Hematopoietic multipotent progenitor cell treated with erythropoietin and hydrocortisone succinate and interleukin-3 and kit ligand, for 8 days (in vitro differentiated cells): ENCODE measurements around the gene GEMIN2.
"Not testable (repeated sequence)": the region's sequence is repeated elsewhere in the genome, so short reads cannot be mapped to it uniquely, and the experiment has no call there.

Source experiments
- DNase-seq: peaks from one replicate; pipeline ENCODE4 v3.0.0-alpha.2; 2015

The GEMIN2 gene

DNA sequence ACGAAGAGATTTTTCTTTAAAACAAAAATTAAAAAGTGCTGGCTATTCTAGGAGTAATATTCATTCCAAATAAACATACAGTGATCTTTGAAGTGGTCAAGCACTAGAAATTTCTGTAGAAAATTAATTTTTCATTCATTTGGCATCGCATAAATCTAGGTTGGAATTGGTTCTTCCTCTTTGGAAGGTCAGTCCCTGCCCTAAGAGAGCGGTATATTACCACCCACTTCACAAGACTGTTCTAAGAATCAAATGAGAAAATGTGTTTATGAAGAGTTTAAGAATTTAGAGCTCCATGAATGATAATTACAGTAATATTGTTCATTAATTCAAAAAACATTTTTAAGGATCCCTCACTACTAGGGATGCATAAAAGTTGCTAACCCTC, 444 bp upstream of the GEMIN2 start:
- no peak for DNase-seq

GRCh38 chr14:39122330-39123138, 8.4 kb downstream of the GEMIN2 start:
- no peak for DNase-seq

DNA sequence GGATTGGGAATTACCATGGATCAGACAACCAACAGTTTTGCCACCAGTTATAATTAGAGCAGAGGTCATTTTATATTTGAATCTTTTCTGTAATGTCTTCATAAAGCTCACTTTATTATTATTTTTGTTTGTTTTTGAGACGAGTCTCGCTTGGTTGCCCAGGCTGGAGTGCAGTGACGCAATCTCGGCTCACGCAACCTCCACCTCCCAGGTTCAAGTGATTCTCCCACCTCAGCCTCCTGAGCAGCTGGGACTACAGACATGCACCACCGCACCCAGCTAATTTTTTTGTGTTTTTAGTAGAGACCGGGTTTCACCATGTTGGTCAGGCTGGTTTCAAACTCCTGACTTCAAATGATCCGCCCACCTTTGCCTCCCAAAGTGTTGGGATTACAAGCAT, 23.7 kb downstream of the GEMIN2 start:
- DNase-seq: not testable (repeated sequence)

- peak; percentile 30 for DNase-seq
These were observed 24.3 kb downstream of the GEMIN2 start for GRCh38 chr14:39138440-39138839.

DNA sequence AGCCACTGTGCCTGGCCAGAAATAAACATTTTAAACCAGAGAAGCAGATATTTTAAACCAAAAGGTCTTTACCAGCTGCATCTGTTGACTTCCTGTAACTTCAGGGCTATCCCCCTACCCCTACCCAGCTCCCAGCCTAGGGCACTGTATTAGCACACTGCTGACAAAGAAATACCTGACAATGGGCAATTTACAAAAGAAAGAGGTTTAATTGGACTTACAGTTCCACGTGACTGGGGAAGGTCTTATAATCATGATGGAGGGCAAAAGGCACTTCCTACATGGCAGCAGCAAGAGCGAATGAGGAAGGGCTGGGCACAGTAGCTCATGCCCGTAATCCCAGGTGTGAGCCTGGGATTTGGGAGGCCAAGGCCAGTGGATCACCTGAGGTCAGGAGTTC, 26.0 kb downstream of the GEMIN2 start:
- DNase-seq: no peak

DNA sequence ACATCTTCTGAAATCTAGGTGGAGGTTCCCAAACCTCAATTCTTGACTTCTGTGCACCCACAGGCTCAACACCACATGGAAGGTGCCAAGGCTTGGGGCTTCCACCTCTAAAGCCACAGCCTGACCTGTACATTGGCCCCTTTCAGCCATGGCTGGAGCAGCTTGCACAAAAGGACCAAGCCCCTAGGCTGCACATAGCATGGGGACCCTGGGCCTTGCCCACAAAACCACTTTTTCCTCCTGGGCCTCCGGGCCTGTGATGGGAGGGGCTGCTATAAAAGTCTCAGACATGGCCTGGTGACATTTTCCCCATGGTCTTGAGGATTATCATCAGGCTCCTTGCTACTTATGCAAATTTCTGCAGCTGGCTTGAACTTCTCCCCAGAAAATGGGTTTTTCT, 27.5 kb downstream of the GEMIN2 start:
- not testable (repeated sequence) for DNase-seq

GRCh38 chr14:39143226-39143625, 29.1 kb downstream of the GEMIN2 start:
- DNase-seq: not testable (repeated sequence)

DNA sequence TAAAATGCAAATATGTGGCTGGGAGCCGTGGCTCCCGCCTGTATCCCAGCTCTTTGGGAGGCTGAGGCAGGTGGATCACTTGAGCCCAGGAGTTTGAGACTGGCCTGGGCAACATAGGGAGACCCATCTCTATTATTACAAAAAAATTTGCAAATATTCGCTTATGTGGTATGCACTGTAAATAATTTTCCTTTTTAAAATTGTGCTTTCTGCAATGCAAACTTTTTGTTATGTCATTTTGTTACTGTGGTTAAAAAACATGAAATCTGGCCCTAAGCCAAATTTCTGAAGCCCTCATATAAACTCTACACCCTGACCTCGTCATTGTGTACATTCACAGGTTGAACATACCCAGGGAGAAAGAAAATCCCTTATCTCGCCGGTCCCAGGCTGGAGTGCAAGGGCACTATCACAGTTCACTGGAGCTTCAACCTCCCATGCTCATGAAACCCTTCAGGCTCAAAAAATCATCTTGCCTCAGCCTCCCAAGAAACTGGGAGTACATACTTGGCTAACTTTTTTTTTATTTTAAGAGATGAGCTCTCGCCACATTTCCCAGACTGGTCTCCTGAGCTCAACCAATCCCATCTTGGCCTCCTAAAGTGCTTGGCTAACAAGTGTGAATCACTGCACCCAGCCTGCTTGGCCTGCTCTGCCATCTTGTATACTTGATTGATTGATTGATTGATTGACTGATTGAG, 31.3 kb downstream of the GEMIN2 start:
- DNase-seq: peak; percentile 98

DNA sequence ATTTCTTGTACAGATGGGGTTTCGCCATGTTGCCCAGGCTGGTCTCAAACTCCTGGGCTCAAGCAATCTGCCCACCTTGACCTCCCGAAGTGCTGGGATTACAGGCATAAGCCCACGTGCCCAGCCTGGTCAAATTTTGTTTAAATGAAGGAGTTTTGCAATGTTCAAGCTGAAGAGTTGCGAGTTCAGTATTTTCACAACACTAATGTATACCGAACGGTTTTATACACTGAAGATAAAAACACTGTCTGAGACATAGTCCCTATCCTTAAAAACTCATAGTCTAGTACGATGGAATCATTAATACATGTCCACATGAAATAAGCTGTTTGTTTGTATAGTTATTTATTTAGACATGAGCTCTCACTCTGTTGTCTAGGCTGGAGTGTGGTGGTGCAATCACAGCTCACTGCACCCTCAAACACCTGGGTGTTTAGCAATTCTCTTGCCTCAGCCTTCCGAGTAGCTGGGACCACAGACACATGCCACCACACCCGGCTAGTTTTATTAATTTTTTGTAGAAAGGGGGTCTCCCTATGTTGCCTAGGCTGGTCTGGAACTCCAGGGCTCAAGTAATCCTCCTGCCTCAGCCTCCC, 40.6 kb downstream of the GEMIN2 start:
- no peak for DNase-seq

GRCh38 chr14:39157491-39157890, 43.4 kb downstream of the GEMIN2 start:
- no peak for DNase-seq

DNA sequence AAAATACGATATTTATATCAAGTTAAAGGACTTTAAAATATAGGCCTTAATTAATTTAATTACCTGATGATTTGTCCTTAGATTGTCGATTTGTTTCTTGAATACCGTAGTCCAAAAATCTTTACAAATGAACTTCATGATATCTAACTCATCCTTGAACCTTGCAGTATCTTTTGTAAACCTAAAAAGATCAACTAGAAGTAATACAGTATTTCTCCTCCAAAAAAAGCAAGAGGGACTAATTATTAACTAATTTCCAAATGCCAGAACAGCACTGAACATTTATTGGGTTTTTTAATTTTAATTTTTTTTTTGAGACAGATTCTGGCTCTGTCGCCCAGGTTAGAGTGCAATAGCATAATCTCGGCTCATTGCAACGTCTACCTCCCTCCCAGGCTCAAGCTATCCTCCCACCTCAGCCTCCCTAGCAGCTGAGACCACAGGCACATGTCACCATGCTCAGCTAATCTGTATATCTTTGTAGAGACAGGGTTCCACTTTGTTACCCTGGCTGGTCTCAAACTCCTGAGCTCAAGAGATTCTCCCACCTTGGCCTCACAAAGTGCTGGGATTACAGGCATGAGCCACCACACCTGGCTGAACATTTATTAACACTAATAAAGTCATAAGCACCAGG, 44.2 kb downstream of the GEMIN2 start:
- DNase-seq: no peak

- DNase-seq: no peak
These were observed 46.4 kb downstream of the GEMIN2 start for GRCh38 chr14:39160494-39160893.

DNA sequence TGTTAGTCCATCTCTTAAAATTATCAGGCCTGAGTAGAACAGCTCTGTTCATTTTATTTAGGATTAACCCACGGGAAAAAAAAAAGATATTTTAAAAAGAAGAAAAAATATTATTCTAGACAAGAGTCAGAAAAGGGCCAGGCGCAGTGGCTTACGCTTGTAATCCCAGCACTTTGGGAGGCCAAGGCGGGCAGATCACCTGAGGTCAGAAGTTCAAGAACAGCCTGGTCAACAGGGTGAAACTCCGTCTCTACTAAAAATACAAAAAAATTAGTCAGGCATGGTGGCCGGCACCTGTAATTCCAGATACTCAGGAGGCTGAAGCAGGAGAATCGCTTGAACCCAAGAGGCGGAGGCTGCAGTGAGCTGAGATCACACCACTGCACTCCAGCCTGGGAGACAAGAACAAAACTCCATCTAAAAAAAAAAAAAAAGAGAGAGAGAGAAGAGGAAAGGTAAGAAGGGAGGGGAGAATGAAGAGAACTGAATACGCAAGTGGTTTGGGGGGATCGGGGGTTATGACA, 53.7 kb downstream of the GEMIN2 start:
- DNase-seq: not testable (repeated sequence)

DNA sequence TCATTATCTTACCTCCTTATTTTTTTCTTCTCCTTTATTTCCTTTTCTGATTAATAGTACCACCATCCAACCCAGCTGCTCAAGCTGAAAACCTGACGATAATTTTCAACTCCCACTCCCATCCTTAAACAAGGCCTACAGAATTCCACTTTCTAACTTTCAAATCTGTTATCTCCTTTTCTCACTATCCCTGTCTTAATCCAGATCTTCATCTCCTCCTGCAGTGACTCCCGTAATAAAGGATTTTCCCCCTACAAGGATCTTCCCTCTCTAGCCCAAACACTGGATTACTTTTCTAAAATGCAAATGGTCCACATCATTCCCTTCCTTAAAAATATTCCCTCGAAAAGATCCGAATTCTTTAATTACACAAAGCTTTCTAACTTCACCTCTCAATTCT, 54.5 kb downstream of the GEMIN2 start:
- DNase-seq: no peak

GRCh38 chr14:39169541-39169900, 55.4 kb downstream of the GEMIN2 start:
- peak; percentile 7 for DNase-seq

- peak; percentile 21 for DNase-seq
These were observed 59.1 kb downstream of the GEMIN2 start for GRCh38 chr14:39173198-39173597.

DNA sequence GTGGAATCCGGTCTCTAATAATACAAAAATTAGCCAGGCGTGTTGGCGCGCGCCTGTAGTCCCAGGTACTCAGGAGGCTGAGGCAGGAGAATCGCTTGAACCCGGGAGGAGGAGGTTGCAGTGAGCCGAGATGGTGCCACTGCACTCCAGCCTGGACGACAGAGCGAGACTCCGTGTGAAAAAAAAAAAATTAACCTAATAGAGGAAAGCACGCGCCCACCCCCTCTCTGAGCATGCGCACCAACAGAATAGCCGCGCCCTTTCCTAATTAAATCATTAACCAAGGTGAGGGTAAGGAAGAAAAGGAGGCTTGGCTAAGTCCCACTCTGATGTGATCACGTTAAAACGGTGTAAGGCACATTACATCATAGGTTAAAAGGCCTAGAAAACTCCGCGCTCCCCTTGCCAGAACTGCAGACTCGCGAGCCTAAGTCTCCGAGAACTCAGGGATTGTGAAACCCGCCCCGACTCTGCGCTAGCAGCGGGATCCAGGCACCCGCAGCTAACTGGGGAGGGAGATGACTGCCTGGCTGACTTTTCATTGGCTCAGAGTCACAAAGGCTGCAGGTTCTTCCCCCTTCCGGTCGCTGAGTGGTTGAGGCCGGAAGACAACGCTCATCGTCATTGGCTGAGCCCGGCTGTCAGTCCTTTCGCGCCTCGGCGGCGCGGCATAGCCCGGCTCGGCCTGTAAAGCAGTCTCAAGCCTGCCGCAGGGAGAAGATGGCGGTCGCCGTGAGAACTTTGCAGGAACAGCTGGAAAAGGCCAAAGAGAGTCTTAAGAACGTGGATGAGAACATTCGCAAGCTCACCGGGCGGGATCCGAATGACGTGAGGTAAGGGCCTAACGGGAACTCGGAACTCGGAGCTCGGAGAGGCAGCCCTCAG, 60.7 kb downstream of the GEMIN2 start, which contains the start of gene PNN:
PNN (plus strand) TSS at position 695 of the 885 bp plus-strand sequence; CDS start at position 721, 26 bp downstream.
- DNase-seq: peak; percentile 99

- DNase-seq: peak; percentile 56
These were observed 61.5 kb downstream of the GEMIN2 start for GRCh38 chr14:39175445-39176262.

- DNase-seq: no peak
These were observed 62.4 kb downstream of the GEMIN2 start for GRCh38 chr14:39176263-39177167.

DNA sequence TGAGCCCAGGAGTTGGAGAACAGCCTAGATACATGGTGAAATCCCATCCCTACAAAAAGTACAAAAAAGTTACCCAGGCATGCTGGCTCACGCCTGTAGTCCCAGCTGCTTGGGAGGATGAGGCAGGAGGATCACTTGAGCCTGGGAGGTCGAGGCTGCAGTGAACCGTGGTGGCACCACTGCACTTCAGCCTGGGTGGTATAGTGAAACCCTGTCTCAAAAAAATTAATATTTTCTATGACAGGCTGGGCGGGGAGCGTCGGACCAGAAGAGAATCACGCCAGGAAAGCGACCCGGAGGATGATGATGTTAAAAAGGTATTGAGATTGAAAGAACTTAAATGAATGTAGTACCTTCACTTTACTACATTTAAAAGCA, 63.0 kb downstream of the GEMIN2 start:
- DNase-seq: no peak
